HFF-Myc (cell line): ENCODE data around the gene FOXL2.

Experiments used
- DNase-seq: peaks from one replicate; pipeline ENCODE4 v3.0.0-alpha.2; 2011; ENCODE audit warnings: low read depth; ENCODE audit errors: extremely low read depth
- H3K4me3 ChIP-seq: replicated peaks from 2 replicates; pipeline ENCODE4 v1.5.1; 2011; ENCODE audit warnings: low read depth, mild to moderate bottlenecking, control low read depth, low read length
- CTCF ChIP-seq: IDR thresholded peaks from 2 replicates; pipeline ENCODE4 v1.5.1; 2012; ENCODE audit warnings: mild to moderate bottlenecking, low read depth, low read length, control low read depth; ENCODE audit errors: missing control alignments

The FOXL2 gene

GRCh38 chr3:138943724-138944653, 2.9 kb downstream of the FOXL2 start:
- H3K4me3 ChIP-seq: no peak overlapping the region
- no peak for TF ChIP-seq CTCF
- DNase-seq: no peak

- TF ChIP-seq CTCF: no peak
- no peak overlapping the region for H3K4me3 ChIP-seq
Observed at GRCh38 chr3:138942861-138943623, 3.9 kb downstream of the FOXL2 start.

GRCh38 chr3:138942271-138942670, 4.7 kb downstream of the FOXL2 start:
- TF ChIP-seq CTCF: no peak
- no peak overlapping the region for H3K4me3 ChIP-seq
- DNase-seq: no peak

More at GRCh38 chr3:138942861-138943623, 3.9 kb downstream of the FOXL2 start:
- DNase-seq: no peak

GRCh38 chr3:138941259-138941885, 5.6 kb downstream of the FOXL2 start:
- no peak overlapping the region for H3K4me3 ChIP-seq
- TF ChIP-seq CTCF: peak; percentile 86
- DNase-seq: no peak

- H3K4me3 ChIP-seq: no peak overlapping the region
- no peak for DNase-seq
- no peak for TF ChIP-seq CTCF
Observed at GRCh38 chr3:138940446-138940845, 6.5 kb downstream of the FOXL2 start.

- H3K4me3 ChIP-seq: no peak overlapping the region
- DNase-seq: no peak
- TF ChIP-seq CTCF: no peak
Observed at GRCh38 chr3:138939561-138940241, 7.2 kb downstream of the FOXL2 start.
